HT1080 (cell line): ENCODE measurements around the gene PADI6. TPM values are rescaled to one million over a fixed set of nuclear protein-coding genes. Genes with fewer than 3 reads are reported as not detected.

Experiments
- DNase-seq: peaks from one replicate; pipeline ENCODE4 v3.0.0-alpha.2; 2015; ENCODE audit warnings: low read depth
- total RNA-seq: library from RNA; depleted of rRNA; stranded (reverse); fragments of >200 nt; shearing (Covaris generic); gene quantifications from 2 replicates; pipeline ENCODE4 v1.2.3, GENCODE V29; 2014

Gene PADI6
- total RNA-seq, 1 experiment from 2014 or later: not detected

DNA sequence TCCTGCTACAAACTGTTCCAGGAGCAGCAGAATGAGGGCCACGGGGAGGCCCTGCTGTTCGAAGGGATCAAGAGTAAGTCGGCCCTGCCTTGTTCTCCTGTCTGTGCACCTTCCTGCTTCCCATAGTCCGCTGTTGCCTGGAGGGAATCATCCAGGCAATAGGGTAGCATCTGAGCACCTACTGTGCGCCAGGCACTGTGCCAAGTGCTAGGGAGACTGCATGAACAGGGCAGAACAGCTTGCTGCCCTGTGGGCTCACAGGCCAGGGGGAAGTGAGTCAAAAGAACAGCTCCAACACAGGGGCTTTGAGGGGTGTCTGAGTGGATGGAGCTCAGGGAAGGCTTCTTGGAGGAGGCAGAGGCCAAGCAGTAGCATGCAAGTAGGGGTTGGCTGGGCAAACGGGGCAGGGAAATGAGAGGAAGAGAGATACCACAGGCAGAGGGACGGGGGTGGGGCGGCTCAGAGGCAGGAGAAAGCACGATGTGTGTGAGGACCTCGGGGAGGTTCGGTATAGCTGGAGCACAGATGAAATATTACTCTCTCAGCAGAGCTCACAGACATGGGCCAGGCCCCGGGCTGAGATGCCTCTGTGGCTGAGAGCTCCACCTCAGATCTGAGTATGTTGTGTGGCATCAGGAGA, 15.5 kb upstream of the PADI6 start:
- DNase-seq: no peak

DNA sequence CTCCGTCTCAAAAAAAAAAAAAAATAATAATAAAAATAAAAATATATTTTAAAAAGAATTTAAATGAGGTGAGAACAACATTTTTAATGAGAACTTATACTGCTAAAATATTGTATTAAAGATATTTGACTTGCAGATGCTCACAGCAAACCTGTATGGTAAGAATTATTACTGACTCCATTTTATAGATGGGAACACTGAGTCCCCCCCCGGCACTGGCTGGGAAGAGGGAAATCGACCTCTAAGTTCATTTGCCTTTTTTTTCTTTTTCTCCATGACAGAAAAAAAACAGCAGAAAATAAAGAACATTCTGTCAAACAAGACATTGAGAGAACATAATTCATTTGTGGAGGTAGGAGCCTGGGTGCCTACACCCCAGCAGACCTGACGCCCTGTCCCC, 13.4 kb upstream of the PADI6 start:
- DNase-seq: no peak

DNA sequence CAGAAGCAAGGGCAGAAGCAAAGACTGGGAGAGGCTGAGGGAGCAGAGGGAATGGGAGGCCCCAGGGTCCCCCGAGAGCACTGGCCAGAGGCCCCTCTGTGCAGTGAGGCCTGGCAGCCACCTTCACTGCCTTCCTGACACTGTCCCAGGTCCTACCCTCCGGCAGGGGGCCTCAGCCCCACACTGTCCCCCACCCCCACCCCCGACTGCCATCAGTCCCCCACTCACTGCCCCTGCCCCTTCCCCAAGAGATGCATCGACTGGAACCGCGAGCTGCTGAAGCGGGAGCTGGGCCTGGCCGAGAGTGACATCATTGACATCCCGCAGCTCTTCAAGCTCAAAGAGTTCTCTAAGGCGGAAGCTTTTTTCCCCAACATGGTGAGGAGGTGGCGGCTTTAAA, 13.0 kb upstream of the PADI6 start:
- no peak for DNase-seq

- no peak for DNase-seq
Measured at GRCh38 chr1:17359808-17360207, 12.2 kb upstream of the PADI6 start.

GRCh38 chr1:17360272-17360956, 11.6 kb upstream of the PADI6 start:
- no peak for DNase-seq

GRCh38 chr1:17361687-17362086, 10.3 kb upstream of the PADI6 start:
- no peak for DNase-seq

DNA sequence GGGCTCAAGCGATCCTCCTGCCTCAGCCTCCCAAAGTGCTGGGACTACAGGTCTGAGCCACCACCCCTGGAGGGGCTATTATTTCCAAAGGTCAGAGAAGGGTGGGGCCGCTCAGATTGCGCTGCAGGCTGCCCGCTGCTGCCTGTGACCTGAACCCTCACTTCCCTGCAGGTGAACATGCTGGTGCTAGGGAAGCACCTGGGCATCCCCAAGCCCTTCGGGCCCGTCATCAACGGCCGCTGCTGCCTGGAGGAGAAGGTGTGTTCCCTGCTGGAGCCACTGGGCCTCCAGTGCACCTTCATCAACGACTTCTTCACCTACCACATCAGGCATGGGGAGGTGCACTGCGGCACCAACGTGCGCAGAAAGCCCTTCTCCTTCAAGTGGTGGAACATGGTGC, 8.6 kb upstream of the PADI6 start:
- DNase-seq: no peak

GRCh38 chr1:17363771-17364170, 8.2 kb upstream of the PADI6 start:
- DNase-seq: no peak

GRCh38 chr1:17365293-17365692, 6.7 kb upstream of the PADI6 start:
- no peak for DNase-seq

- peak; percentile 88 for DNase-seq
Measured at GRCh38 chr1:17369466-17369865, 2.5 kb upstream of the PADI6 start.

GRCh38 chr1:17370618-17371017, 1.4 kb upstream of the PADI6 start:
- no peak for DNase-seq

DNA sequence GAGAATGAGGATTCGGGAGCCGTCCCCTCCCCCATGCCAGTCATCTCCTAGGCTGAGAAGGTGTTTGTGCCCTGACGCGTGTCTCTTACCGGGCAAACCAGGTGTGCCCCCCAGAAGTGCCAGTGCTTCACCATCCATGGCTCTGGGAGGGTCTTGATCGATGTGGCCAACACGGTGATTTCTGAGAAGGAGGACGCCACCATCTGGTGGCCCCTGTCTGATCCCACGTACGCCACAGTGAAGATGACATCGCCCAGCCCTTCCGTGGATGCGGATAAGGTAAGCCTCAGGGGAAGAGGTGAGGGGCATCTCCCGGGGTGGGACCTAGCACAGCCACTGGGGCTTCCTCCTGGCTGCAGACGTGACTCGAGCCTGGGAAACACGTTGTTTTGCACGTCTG, 959 bp downstream of the PADI6 start:
- DNase-seq: no peak

- no peak for DNase-seq
Measured at GRCh38 chr1:17375651-17376050, 3.7 kb downstream of the PADI6 start.

GRCh38 chr1:17377325-17377953, 5.4 kb downstream of the PADI6 start:
- no peak for DNase-seq

- DNase-seq: no peak
Measured at GRCh38 chr1:17381161-17381560, 9.2 kb downstream of the PADI6 start.

- DNase-seq: peak; percentile 10
Measured at GRCh38 chr1:17392199-17392740, 20.3 kb downstream of the PADI6 start.

GRCh38 chr1:17393230-17393629, 21.2 kb downstream of the PADI6 start:
- DNase-seq: no peak

DNA sequence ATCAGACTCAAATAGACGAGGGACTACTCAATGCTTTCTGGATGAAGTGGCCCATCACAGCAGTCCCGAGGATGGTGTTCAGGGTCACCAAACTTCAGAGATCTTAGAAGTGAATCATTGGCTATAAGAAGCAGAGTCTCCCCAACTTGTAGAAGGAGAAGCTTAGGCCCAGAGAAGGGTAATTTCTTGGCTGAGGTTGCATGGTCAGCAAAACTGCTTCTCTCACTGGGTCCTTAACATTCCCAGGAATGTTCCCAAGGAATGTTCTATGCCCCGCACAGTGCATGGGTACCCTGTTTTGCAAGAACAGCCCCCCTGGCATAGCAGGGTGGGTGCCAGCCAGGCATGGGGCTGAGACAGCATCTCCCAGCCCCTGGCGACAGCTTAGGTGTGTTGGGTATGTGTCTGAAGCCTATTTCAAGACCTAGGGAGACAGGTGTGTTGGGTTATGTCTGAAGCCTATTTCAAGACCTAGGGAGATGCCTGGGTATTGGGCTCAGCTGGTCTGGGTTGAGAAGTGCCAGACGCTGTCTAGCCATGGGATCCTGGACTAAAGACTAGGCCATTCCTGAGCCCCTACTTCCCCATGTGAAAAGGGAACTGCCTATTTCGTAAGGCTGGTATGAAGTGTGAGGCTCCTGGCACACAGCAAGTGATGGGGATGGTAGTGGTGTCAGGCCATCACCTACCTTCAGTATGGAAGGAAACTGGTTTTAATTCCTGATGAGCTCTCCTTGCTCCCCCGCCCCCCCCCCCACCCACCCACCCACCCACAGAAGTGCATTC, 26.1 kb downstream of the PADI6 start:
- no peak for DNase-seq

- DNase-seq: no peak
Measured at GRCh38 chr1:17400725-17401341, 28.8 kb downstream of the PADI6 start.

GRCh38 chr1:17401841-17402240, 29.8 kb downstream of the PADI6 start:
- no peak for DNase-seq

DNA sequence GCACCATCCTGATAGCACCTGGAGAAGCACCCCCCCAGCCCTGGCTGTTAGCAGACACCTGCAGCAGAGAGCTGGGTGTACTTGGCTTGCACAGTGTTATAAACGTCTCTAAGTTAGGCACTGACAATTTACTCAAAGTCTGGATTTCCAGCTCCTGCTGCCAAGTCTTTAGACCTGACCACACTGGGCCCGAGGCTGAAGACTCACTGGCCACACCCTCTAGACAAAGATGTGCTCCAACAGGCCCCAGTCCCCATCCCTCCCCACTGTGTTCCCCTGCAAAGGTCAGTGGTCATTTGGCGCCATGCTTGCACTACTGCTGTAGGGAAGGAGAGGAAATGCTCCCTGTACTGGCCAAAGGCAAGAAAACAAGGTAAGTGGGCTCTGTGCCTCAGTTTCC, 31.1 kb downstream of the PADI6 start:
- DNase-seq: no peak
